Astrocyte of the cerebellum (primary cell): ENCODE results near the gene CECR2.

Source experiments
- DNase-seq: peaks from one replicate; pipeline ENCODE4 v3.0.0-alpha.2; 2011; ENCODE audit warnings: low read depth
- H3K4me3 ChIP-seq: 2 replicates; pipeline ENCODE4 v1.5.1; 2011; ENCODE audit warnings: mild to moderate bottlenecking, low read depth, low read length, moderate library complexity
- in situ Hi-C: cut with HindIII; loops from 2 replicates; pipeline ENCODE4 v1.10.0; 2017; ENCODE audit warnings: low sequenced_read_pairs
- TF ChIP-seq, protein P1 (sequence below): IDR thresholded peaks from 2 replicates; pipeline ENCODE4 v1.5.1; 2012; ENCODE audit warnings: low read length, low read depth, moderate library complexity, mild to moderate bottlenecking; ENCODE audit errors: missing control alignments

The CECR2 gene

DNA sequence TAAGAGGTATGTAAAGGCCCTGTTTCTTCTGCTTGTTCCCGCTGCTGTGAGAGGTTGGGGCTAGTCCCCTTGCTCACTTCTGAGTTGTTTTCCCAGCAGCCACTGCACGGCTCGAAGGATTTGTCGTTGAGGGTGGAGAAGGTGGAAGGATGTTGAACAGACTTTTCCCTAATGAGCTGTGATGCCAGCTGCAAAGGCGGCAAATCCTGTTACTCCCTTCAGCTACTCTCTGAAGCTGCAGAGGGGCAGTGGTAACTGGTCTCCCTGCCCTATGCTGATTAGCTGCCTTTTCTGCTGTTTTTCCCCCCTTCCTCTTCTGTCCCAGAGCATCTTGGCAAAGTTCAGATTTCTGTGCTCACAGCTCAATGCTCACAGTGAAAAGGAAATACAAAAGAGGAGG is 103.7 kb downstream of the CECR2 start:
- TF ChIP-seq, protein P1, sequence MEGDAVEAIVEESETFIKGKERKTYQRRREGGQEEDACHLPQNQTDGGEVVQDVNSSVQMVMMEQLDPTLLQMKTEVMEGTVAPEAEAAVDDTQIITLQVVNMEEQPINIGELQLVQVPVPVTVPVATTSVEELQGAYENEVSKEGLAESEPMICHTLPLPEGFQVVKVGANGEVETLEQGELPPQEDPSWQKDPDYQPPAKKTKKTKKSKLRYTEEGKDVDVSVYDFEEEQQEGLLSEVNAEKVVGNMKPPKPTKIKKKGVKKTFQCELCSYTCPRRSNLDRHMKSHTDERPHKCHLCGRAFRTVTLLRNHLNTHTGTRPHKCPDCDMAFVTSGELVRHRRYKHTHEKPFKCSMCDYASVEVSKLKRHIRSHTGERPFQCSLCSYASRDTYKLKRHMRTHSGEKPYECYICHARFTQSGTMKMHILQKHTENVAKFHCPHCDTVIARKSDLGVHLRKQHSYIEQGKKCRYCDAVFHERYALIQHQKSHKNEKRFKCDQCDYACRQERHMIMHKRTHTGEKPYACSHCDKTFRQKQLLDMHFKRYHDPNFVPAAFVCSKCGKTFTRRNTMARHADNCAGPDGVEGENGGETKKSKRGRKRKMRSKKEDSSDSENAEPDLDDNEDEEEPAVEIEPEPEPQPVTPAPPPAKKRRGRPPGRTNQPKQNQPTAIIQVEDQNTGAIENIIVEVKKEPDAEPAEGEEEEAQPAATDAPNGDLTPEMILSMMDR, result no peak
- in situ Hi-C loops, result no loop called here
- no peak for DNase-seq
- H3K4me3 ChIP-seq, result no peak overlapping the region

DNA sequence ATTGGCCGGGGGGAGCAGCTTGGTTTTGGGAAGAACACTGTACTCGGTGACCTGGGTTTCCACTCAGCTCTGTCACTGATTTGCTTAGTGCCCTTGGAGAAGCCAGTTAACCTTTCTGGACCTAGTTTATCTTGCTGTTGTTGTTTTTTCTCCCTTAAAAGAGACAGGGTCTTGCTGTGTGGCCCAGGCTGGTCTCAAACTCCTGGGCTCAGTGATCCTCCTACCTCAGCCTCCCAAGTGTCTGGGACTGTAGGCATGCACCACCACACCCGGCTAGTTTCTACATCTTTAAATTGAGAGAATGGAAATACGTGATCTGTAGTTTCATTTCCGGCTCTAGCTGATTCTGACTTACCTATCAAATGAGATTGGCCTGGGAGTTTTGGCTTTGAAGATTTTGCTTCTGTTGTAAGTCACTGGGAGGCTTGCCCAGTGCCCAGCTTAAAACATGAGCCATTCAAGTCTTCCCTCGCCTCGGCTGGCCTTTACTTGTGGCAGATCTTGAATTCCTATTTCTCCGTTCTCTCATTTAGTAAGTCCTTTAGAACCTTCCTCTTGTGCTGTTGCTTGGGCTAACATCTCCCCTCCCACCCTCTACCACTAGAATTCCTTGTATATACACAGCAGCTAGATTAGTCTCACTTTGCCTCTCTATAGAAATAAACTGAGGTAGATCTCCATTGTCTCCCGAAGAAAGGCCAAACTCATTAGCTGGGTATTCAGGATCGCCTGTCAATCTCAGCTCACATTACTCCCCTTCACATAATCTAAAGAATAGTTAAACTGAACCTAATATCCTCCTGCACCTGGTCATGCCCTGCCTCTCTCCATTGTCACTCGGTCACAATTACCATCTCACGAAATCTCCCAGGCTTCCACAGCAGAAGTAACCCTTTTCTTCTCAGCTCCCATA is 106.3 kb downstream of the CECR2 start:
- no peak overlapping the region for H3K4me3 ChIP-seq
- in situ Hi-C loops, result no loop called here
- no peak for DNase-seq
- TF ChIP-seq, protein P1, result no peak

DNA sequence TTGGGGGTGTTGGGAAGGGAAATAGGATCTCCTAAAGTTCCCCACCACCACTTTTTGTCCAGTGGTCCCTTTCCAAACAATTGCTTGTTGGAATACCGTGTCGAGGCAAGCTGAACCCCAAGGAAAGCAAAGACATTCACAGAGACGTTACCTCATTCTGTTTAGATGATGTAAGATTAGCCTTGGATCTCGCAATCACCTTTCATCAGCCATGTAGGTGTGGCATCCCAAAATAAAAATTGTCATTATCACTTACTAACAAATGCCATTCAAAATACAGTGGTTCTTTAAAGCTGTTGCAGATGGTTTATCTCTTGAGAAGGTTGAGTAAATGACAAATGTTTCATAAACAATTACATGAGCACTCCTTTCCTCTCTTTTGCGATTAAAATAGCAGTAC is 107.6 kb downstream of the CECR2 start:
- DNase-seq, result no peak
- in situ Hi-C loops, result no loop called here
- TF ChIP-seq, protein P1, result no peak
- no peak overlapping the region for H3K4me3 ChIP-seq

DNA sequence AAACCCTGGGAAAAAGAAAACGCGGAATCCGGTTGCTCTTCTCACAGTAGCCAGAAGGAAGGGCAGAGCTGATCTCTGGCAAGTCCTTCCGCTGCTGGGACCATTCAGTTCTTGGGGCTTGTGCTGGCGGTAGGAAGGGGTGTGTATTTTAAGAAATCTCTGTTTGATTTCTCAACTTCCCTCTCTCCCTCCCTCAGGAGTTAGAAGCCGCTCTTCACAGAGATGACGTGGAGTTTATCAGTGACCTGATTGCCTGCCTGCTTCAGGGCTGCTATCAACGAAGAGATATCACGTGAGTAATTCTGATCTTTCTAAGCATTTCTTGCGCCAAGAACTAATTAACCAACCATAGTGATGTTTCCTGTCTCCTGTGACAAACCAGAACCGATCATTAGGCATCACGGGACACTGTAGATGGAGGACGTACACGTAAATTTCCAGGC is 108.2 kb downstream of the CECR2 start:
- no peak overlapping the region for H3K4me3 ChIP-seq
- TF ChIP-seq, protein P1, result no peak
- DNase-seq, result no peak
- in situ Hi-C loops, result no loop called here

DNA sequence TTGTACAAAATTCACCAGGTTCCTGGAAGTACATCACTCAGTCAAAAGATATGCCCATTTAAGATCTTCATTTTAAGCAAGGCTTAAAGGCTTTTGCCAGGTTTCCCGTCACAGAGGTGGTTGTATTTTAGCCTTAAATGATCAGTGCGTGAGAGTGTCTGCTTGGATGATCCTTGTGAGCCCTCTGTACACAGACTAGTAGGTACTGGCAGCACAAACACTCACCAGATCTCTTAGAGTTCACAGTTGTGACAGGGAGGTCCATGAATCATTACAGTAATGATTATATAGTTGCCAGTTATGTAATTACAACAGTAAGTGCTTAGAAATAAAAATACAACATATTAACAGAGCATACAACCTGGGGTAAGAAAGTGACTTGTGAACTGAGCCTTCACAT is 109.9 kb downstream of the CECR2 start:
- TF ChIP-seq, protein P1, result no peak
- no peak for DNase-seq
- H3K4me3 ChIP-seq, result no peak overlapping the region
- in situ Hi-C loops, result no loop called here

DNA sequence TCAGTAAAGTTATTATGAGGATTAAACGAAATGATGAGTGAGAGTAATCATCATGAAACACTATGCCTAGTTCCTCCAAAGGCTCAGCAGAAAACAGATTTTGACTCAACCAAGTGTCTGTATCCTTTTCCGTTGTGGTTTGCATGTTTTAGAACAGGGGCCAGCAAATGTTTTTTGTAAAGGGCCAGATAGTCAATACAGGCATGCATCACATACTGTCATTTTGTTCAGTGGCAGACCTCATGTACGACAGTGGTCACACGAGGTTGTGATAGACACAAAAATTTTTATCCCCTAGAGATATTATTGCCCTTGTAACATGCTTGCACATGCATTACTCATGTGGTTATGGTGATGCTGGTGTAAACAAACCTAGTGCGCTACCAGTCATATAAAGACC is 112.2 kb downstream of the CECR2 start:
- DNase-seq, result no peak
- no peak overlapping the region for H3K4me3 ChIP-seq
- in situ Hi-C loops, result no loop called here
- TF ChIP-seq, protein P1, result no peak
